Neutrophil (primary cell): ENCODE measurements around the gene SORD.

Experiments
- H3K27ac ChIP-seq: fragments of 200-600 bp; sonication (generic); 2 replicates; pipeline ENCODE4 v1.5.1; 2016; ENCODE audit warnings: mild to moderate bottlenecking, moderate library complexity
- H3K27me3 ChIP-seq: fragments of 200-600 bp; sonication (generic); 2 replicates; pipeline ENCODE4 v1.6.0; 2016; ENCODE audit warnings: mild to moderate bottlenecking
- H3K36me3 ChIP-seq: fragments of 200-600 bp; sonication (generic); 2 replicates; pipeline ENCODE4 v1.5.1; 2017
- H3K4me1 ChIP-seq, 2 experiments: fragments of 200-600 bp in 1 of 2; sonication (generic) in 1 of 2; 1 replicate in 1 of 2; 2 replicates in 1 of 2; pipeline versions ENCODE4 v1.5.1 to v1.6.1; 2013 to 2016; ENCODE audit warnings: low read depth in 1 of 2, low read length in 1 of 2, mild to moderate bottlenecking in 1 of 2, moderate library complexity in 1 of 2; ENCODE audit not compliant: control insufficient read depth in 1 of 2, insufficient read depth in 1 of 2
- H3K4me3 ChIP-seq, 2 experiments: fragments of 200-600 bp in 1 of 2; sonication (generic) in 1 of 2; 1 replicate in 1 of 2; 2 replicates in 1 of 2; pipeline ENCODE4 v1.5.1; 2013 to 2016; ENCODE audit warnings: low read depth in 1 of 2, low read length in 1 of 2, mild to moderate bottlenecking in 1 of 2, moderate library complexity in 1 of 2
- H3K9me3 ChIP-seq: fragments of 200-600 bp; sonication (generic); 2 replicates; pipeline ENCODE4 v1.5.1; 2016
- TF ChIP-seq, protein P1 (sequence below): fragments of 200-600 bp; sonication (generic); IDR thresholded peaks from 2 replicates; pipeline ENCODE4 v1.5.1; 2016; ENCODE audit warnings: antibody characterized with exemption

Gene SORD

DNA sequence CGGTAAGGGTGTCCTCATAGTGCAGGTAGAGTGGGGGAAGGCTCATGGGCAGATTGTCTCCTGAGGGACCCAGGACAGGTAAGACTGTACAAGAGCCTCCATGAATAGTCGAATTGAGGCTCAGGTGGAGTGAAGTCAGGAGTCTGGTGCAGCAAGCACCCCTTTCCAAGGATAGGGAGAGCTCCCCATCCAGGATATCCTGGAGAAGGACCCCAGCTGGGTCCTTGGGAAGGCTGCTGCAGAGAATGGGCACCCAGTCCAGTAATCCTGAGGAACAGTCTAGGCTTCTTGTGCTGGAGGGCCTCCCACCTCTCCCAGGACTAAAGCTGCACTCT is 91.7 kb downstream of the SORD start:
- Histone ChIP-seq H3K27me3 (peaks cover 95% of the 10 kb centered on the region), H3K9me3 (no peaks in the 10 kb centered on the region), H3K27ac (no peak overlapping the region), H3K4me3 (no peak overlapping the region), H3K4me1 (peaks cover 17 to 33% of the 10 kb centered on the region in 2 experiments), H3K36me3 (no peaks in the 10 kb centered on the region)
- TF ChIP-seq, protein P1, sequence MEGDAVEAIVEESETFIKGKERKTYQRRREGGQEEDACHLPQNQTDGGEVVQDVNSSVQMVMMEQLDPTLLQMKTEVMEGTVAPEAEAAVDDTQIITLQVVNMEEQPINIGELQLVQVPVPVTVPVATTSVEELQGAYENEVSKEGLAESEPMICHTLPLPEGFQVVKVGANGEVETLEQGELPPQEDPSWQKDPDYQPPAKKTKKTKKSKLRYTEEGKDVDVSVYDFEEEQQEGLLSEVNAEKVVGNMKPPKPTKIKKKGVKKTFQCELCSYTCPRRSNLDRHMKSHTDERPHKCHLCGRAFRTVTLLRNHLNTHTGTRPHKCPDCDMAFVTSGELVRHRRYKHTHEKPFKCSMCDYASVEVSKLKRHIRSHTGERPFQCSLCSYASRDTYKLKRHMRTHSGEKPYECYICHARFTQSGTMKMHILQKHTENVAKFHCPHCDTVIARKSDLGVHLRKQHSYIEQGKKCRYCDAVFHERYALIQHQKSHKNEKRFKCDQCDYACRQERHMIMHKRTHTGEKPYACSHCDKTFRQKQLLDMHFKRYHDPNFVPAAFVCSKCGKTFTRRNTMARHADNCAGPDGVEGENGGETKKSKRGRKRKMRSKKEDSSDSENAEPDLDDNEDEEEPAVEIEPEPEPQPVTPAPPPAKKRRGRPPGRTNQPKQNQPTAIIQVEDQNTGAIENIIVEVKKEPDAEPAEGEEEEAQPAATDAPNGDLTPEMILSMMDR, result no peak

DNA sequence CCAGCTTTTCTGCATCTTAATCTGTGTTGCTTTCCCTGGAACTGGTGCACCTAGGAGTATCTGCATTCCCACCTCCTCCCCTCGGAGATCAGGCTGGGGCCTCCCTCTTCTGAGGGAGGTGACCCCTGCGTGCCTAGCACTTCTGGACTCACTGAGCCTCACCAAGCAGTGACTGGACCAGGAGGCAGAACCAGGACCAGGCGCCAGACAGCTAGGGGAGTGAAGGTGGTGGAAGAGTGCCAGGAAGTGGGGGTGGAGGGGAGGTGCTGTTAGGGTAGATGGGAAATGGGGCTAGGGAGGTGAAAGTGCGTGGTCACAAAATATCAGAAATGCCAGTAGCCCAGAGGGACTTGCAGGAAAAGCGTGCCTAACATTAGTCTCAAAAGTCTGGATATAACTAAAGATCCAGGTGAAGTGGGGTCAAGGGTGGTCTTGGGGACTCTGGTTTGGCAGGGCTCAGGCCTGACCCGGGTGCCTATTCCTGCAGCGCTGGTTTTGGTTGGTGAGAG is 92.4 kb downstream of the SORD start:
- H3K27ac ChIP-seq, result no peak overlapping the region
- peaks cover 95% of the 10 kb centered on the region for H3K27me3 ChIP-seq
- peaks cover 17 to 33% of the 10 kb centered on the region in 2 experiments for H3K4me1 ChIP-seq
- H3K36me3 ChIP-seq, result no peaks in the 10 kb centered on the region
- no peak overlapping the region for H3K4me3 ChIP-seq
- TF ChIP-seq, protein P1, result no peak
- no peaks in the 10 kb centered on the region for H3K9me3 ChIP-seq

DNA sequence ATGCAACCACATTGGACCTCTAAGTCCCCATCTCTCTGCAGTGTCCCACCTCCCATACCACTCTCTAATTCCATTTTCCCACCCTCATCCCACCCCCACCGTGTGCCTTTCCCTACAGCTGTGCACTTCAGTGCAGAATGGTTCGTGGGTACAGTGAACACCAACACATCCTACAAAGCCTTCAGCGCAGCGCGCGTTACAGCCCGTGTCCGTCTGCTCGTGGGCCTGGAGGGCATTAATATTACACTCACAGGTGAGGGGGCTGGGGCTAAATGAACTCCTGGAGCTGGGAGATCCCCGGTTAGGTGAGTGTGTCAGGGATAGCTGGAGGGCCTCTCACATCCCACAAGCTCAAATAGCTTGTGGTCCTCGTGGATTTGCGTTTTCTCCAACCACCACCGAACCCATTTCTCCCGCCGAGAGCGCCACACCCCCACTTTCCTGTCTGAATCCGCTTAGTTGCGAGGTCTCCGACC is 93.0 kb downstream of the SORD start:
- peaks cover 17 to 33% of the 10 kb centered on the region in 2 experiments for H3K4me1 ChIP-seq
- H3K4me3 ChIP-seq, result no peak overlapping the region
- no peaks in the 10 kb centered on the region for H3K9me3 ChIP-seq
- H3K27ac ChIP-seq, result no peak overlapping the region
- TF ChIP-seq, protein P1, result no peak
- no peaks in the 10 kb centered on the region for H3K36me3 ChIP-seq
- peaks cover 96% of the 10 kb centered on the region for H3K27me3 ChIP-seq

DNA sequence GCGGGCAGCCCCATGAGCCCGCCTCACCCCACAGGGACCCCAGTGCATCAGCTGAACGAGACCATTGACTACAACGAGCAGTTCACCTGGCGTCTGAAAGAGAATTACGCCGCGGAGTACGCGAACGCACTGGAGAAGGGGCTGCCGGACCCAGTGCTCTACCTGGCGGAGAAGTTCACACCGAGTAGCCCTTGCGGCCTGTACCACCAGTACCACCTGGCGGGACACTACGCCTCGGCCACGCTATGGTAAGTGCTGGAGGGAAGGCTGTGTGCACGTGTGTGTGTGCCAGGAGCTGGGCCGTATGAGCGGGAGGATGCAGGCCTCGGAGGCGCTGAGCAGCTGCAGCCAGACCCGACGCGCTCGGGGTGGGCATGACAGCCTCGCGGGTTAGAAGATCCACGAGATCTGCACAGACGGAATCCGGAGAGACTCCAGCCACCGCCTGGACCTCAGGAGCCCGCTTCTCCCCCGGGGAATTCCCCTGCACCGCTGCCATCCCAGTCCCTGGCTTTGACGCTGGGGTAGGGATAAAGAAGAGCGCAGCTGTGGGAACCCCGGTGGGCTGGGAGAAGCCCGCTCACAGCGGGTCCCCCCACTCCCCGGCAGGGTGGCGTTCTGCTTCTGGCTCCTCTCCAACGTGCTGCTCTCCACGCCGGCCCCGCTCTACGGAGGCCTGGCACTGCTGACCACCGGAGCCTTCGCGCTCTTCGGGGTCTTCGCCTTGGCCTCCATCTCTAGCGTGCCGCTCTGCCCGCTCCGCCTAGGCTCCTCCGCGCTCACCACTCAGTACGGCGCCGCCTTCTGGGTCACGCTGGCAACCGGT is 93.7 kb downstream of the SORD start:
- Histone ChIP-seq H3K4me3 (no peak overlapping the region), H3K27me3 (peaks cover 97% of the 10 kb centered on the region), H3K27ac (no peak overlapping the region), H3K9me3 (no peaks in the 10 kb centered on the region), H3K4me1 (peaks cover 17 to 33% of the 10 kb centered on the region in 2 experiments), H3K36me3 (no peaks in the 10 kb centered on the region)
- TF ChIP-seq, protein P1, result no peak

DNA sequence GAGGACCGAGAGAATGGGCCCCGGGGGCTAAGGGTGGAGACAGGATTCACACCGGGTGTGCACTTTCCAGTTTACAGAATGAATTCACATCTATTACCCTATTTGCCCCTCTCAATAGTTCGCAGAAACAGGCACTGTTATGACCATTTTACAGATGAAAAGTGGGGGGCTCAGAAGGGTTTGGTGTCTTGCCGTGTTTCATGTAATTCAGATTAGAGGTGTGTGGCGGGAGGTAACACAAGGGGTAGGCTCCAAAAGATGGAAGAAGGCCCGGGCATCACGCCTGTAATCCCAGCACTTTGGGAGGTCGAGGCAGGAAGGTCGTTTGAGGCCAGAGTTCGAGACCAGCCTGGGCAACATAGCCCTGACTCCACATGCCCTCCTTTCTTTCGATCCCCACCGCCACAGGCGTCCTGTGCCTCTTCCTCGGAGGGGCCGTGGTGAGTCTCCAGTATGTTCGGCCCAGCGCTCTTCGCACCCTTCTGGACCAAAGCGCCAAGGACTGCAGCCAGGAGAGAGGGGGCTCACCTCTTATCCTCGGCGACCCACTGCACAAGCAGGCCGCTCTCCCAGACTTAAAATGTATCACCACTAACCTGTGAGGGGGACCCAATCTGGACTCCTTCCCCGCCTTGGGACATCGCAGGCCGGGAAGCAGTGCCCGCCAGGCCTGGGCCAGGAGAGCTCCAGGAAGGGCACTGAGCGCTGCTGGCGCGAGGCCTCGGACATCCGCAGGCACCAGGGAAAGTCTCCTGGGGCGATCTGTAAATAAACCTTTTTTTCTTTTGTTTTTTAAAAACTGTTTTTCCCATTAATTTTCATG is 94.5 kb downstream of the SORD start:
- TF ChIP-seq, protein P1, result no peak
- Histone ChIP-seq H3K9me3 (no peaks in the 10 kb centered on the region), H3K4me1 (peaks cover 12 to 25% of the 10 kb centered on the region in 2 experiments), H3K36me3 (no peaks in the 10 kb centered on the region), H3K27me3 (peaks cover 97% of the 10 kb centered on the region), H3K4me3 (peak overlapping the region; percentile 28 to 33), H3K27ac (no peak overlapping the region)
